OCI-LY3 (cell line): ENCODE measurements around the gene CLTCL1.

Source experiments
- CTCF ChIP-seq: fragments of 200-600, 300-600 bp; sonication (generic); IDR thresholded peaks from 2 replicates; pipeline ENCODE4 v1.5.1; 2014; ENCODE audit warnings: antibody characterized with exemption, low read length, low read depth
- EZH2phosphoT487 ChIP-seq: fragments of 200-600 bp; shearing (Covaris generic); IDR thresholded peaks from 2 replicates; pipeline ENCODE4 v1.6.1; 2018; ENCODE audit warnings: antibody characterized with exemption, mixed run types, low read depth

GRCh38 chr22:19223110-19223509 lies 68.4 kb downstream of the CLTCL1 start:
- TF ChIP-seq CTCF (no peak), EZH2phosphoT487 (no peak)
